ENCODE measurements around the gene MAN1A1. TPM values are rescaled to one million over a fixed set of nuclear protein-coding genes. Genes with fewer than 3 reads are reported as not detected.

MAN1A1 gene
- total RNA-seq, 4 donors from 2014 or later = 30.0 to 99.0 (median 69.8) TPM

- H3K27ac ChIP-seq = no peak overlapping the region
Measured at GRCh38 chr6:119355890-119356289, 6.3 kb upstream of the MAN1A1 start.

DNA sequence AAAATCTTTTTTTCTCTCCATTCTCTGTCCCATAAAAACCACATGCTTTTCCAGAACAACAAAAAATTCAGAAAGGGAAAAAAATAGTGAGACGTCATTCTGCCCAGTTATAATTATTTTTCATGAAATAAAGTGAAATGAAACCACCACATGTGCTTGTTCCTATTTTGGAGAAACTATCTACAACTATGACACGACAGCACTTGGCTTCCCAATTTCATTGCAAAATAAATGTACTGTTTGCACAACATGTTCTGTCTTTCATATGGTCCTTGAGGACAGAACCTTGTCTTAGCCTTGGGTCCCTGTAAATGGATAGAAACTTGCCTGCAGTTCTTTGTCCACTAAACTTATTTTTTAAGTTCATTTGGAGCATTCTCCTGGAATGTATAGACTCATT, 5.6 kb upstream of the MAN1A1 start:
- no peak overlapping the region for H3K27ac ChIP-seq

More at GRCh38 chr6:119355890-119356289, 6.3 kb upstream of the MAN1A1 start:
- no peak for DNase-seq
- intact Hi-C loops (cut with DNase I; ENCODE audit: low total_unique reads) = no loop called here
- no peak for TF ChIP-seq POLR2A (IDR thresholded peaks at IDR 0.05)
- no peak for TF ChIP-seq CTCF (IDR thresholded peaks at IDR 0.05)
- H3K4me3 ChIP-seq = no peak overlapping the region
- H3K4me1 ChIP-seq = peaks cover 0 to 5% of the 10 kb centered on the region in 2 donors
- H3K9me3 ChIP-seq = no peaks in the 10 kb centered on the region
- no peaks in the 10 kb centered on the region for H3K36me3 ChIP-seq
- no peaks in the 10 kb centered on the region for H3K27me3 ChIP-seq

DNA sequence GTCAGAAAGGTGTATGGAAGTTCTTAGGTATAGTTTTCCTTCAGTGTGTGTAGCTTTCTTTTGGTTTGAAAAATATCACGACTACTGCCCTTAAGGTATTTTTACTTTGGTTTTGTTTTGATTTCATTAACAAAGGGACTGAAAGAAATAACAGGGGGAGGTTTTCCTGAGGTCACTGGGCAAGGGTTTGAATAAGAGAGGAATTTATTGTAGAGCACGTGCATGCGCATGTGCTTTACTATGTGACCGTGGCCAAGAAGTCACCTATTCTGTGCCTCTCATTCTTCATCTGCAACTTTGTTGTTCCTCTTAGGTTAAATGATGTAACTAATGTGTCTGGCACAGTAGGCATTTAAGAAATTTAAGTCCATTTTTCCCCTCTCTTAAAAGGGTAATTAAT, 4.1 kb upstream of the MAN1A1 start:
- Histone ChIP-seq H3K9me3 (no peaks in the 10 kb centered on the region), H3K4me1 (no peaks in the 10 kb centered on the region), H3K4me3 (no peak overlapping the region), H3K27ac (no peak overlapping the region), H3K27me3 (no peaks in the 10 kb centered on the region), H3K36me3 (no peaks in the 10 kb centered on the region)
- intact Hi-C loops (cut with DNase I; ENCODE audit: low total_unique reads) = no loop called here
- DNase-seq = no peak
- TF ChIP-seq CTCF (IDR thresholded peaks at IDR 0.05) (no peak), POLR2A (IDR thresholded peaks at IDR 0.05) (no peak)

More for the DNA sequence above, 5.6 kb upstream of the MAN1A1 start:
- intact Hi-C loops (cut with DNase I; ENCODE audit: low total_unique reads) = no loop called here
- Histone ChIP-seq H3K36me3 (no peaks in the 10 kb centered on the region), H3K4me3 (no peak overlapping the region), H3K27me3 (no peaks in the 10 kb centered on the region), H3K4me1 (peaks cover 0 to 5% of the 10 kb centered on the region in 2 donors), H3K9me3 (no peaks in the 10 kb centered on the region)
- no peak for TF ChIP-seq CTCF (IDR thresholded peaks at IDR 0.05)
- TF ChIP-seq POLR2A (IDR thresholded peaks at IDR 0.05) = no peak
- peak in 1 of 2 donors; percentile 31 for DNase-seq

DNA sequence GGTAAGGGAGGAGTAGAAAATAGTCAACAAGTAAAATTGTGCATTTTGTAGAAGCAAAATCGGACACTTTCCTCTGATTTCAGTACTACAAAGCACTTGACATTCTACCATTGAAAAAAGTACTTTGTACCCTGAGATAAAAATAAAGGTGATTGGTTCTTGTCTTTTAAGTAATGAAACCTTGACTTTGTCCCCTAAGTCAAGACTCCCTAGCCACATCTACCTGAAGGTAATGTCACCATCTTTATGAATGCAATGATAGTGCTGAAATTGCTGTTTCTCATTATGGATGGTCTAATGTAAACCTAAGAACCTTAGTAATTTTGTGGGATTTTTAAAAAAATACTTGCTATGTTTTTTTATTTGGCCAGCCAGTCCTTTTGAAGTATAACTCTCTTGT, 2.4 kb upstream of the MAN1A1 start:
- Histone ChIP-seq H3K4me1 (no peaks in the 10 kb centered on the region), H3K9me3 (no peaks in the 10 kb centered on the region), H3K4me3 (no peak overlapping the region), H3K27me3 (no peaks in the 10 kb centered on the region), H3K36me3 (no peaks in the 10 kb centered on the region), H3K27ac (no peak overlapping the region)
- TF ChIP-seq CTCF (IDR thresholded peaks at IDR 0.05) (no peak), POLR2A (IDR thresholded peaks at IDR 0.05) (no peak)
- intact Hi-C loops (cut with DNase I; ENCODE audit: low total_unique reads) = no loop called here
- DNase-seq = no peak

DNA sequence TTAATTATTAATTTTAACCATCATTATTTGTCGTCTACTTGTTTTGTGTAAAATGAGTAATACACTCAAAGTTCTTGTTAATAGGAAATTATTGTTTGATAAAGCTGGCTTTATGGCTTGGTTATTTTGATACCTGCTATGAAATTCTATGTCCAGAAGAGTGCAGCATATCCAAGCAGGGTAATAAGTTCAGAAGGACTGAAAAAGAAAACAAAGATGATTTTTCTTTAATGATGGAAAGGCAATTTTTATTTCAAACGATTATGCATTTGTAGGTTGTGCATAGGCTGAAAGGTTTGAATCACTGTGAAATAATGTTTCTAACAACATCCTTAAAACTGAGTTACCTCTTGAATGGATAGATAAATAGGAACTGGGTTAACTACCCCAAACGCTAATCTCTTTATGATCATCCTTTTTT, 1.4 kb upstream of the MAN1A1 start:
- no peak for TF ChIP-seq POLR2A (IDR thresholded peaks at IDR 0.05)
- TF ChIP-seq CTCF (IDR thresholded peaks at IDR 0.05) = peak; percentile 22 to 51 (median 36)
- Histone ChIP-seq H3K27ac (peak overlapping the region; percentile 93 to 96), H3K36me3 (no peaks in the 10 kb centered on the region), H3K4me1 (no peaks in the 10 kb centered on the region), H3K9me3 (no peaks in the 10 kb centered on the region), H3K4me3 (peak overlapping the region; percentile 75 to 88), H3K27me3 (no peaks in the 10 kb centered on the region)
- intact Hi-C loops (cut with DNase I; ENCODE audit: low total_unique reads) = no loop called here
- no peak for DNase-seq

Data from uterus (tissue), 4 donors.